A673 (cell line): ENCODE measurements around the gene CEP112. TPM values are rescaled to one million over a fixed set of nuclear protein-coding genes. Genes with fewer than 3 reads are reported as not detected.

ENCODE experiments used
- BruUV-seq: library from RNA; stranded (reverse); fragments of 400-500 nt; replicated peaks from 2 replicates; lab custom pipeline; 2021; lab: Mats Ljungman, UMichigan
- CTCF ChIA-PET: fragments of 300-600 bp; sonication (Branson Sonifier 250); formaldehyde crosslinking; loops from one replicate; lab custom pipeline; 2022; ENCODE audit warnings: antibody characterized with exemption; lab: Charles Lee
- POLR2A ChIA-PET: fragments of 300-600 bp; sonication (Branson Sonifier 250); formaldehyde crosslinking; loops from one replicate; lab custom pipeline; 2022; ENCODE audit warnings: antibody characterized with exemption; ENCODE audit not compliant: low non-redundant PET; lab: Charles Lee
- DNase-seq: peaks from one replicate; pipeline ENCODE4 v3.0.0-alpha.2; 2015; ENCODE audit warnings: low spot score
- H3K27ac ChIP-seq: fragments of 200-600 bp; sonication (generic); 2 replicates; pipeline ENCODE4 v1.5.1; 2016; ENCODE audit warnings: mixed run types, low read depth, mild to moderate bottlenecking, mixed read lengths, antibody characterized with exemption, low read length; ENCODE audit not compliant: poor library complexity, severe bottlenecking
- H3K27me3 ChIP-seq: fragments of 200-600 bp; sonication (generic); replicated peaks from 2 replicates; pipeline ENCODE4 v1.6.1; 2017; ENCODE audit warnings: mixed run types, low read depth, mild to moderate bottlenecking, mixed read lengths, antibody characterized with exemption, low read length; ENCODE audit not compliant: insufficient read depth, poor library complexity
- H3K36me3 ChIP-seq: fragments of 200-600 bp; sonication (generic); 2 replicates; pipeline ENCODE4 v1.6.1; 2016; ENCODE audit warnings: mixed run types, mild to moderate bottlenecking, mixed read lengths, antibody characterized with exemption, low read length; ENCODE audit not compliant: insufficient read depth, poor library complexity, severe bottlenecking
- H3K4me1 ChIP-seq: fragments of 200-600 bp; sonication (generic); 2 replicates; pipeline ENCODE4 v1.6.1; 2017; ENCODE audit warnings: mixed run types, mild to moderate bottlenecking, mixed read lengths, antibody characterized with exemption, low read length; ENCODE audit not compliant: insufficient read depth, poor library complexity, severe bottlenecking
- H3K4me3 ChIP-seq: fragments of 200-600 bp; sonication (generic); 2 replicates; pipeline ENCODE4 v1.5.1; 2016; ENCODE audit warnings: low read depth, mixed run types, mild to moderate bottlenecking, mixed read lengths, low read length; ENCODE audit not compliant: poor library complexity, severe bottlenecking
- H3K9me3 ChIP-seq: fragments of 200-600 bp; sonication (generic); 2 replicates; pipeline ENCODE4 v1.6.1; 2016; ENCODE audit warnings: mixed run types, low read depth, mild to moderate bottlenecking, mixed read lengths, antibody characterized with exemption, low read length; ENCODE audit not compliant: poor library complexity, severe bottlenecking
- EZH2 ChIP-seq: fragments of 200-600 bp; sonication (generic); IDR thresholded peaks from 2 replicates; pipeline ENCODE4 v1.6.1; 2017; ENCODE audit warnings: borderline replicate concordance, low read depth, mild to moderate bottlenecking, mixed read lengths, antibody characterized with exemption, low read length; ENCODE audit not compliant: poor library complexity, severe bottlenecking
- intact Hi-C: fragments of 100-400 bp; cut with micrococcal nuclease; formaldehyde crosslinking; loops from one replicate; pipeline ENCODE4 v1.10.0; 2022; ENCODE audit not compliant: unreplicated experiment
- total RNA-seq: library from RNA; stranded (reverse); gene quantifications from 2 replicates; pipeline ENCODE4 v1.2.3, GENCODE V29; 2021
- TF ChIP-seq, protein P1 (sequence below): fragments of 300-800, 200-600 bp; sonication (generic); conservative IDR thresholded peaks from 2 replicates; pipeline ENCODE4 v1.5.1; 2017; ENCODE audit warnings: low read depth, mild to moderate bottlenecking, antibody characterized with exemption, low read length, moderate library complexity, mixed read lengths

The CEP112 gene
- total RNA-seq, 1 experiment from 2014 or later, result 27.2 TPM

DNA sequence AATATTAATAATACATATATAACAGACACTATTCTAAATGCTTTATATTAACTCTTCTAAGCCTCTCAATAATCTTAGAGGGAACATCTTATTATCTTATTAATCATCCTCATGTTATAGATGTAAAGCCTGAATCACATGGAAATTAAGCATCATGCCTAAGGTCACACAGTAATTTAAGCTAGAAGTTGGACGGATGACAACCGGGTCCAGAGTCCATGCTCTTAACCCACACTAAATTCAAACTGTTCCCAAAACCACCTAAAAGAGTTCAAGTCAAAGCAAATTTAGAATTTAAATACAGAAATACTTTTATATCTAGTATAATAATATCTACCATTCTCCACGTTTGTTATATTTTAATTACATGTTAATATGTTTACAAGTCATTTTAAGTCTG lies 193.3 kb downstream of the CEP112 start:
- TF ChIP-seq EZH2, result no peak
- TF ChIP-seq, protein P1, sequence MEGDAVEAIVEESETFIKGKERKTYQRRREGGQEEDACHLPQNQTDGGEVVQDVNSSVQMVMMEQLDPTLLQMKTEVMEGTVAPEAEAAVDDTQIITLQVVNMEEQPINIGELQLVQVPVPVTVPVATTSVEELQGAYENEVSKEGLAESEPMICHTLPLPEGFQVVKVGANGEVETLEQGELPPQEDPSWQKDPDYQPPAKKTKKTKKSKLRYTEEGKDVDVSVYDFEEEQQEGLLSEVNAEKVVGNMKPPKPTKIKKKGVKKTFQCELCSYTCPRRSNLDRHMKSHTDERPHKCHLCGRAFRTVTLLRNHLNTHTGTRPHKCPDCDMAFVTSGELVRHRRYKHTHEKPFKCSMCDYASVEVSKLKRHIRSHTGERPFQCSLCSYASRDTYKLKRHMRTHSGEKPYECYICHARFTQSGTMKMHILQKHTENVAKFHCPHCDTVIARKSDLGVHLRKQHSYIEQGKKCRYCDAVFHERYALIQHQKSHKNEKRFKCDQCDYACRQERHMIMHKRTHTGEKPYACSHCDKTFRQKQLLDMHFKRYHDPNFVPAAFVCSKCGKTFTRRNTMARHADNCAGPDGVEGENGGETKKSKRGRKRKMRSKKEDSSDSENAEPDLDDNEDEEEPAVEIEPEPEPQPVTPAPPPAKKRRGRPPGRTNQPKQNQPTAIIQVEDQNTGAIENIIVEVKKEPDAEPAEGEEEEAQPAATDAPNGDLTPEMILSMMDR, result no peak
- CTCF ChIA-PET, result no interaction called here
- no peak overlapping the region for H3K27ac ChIP-seq

DNA sequence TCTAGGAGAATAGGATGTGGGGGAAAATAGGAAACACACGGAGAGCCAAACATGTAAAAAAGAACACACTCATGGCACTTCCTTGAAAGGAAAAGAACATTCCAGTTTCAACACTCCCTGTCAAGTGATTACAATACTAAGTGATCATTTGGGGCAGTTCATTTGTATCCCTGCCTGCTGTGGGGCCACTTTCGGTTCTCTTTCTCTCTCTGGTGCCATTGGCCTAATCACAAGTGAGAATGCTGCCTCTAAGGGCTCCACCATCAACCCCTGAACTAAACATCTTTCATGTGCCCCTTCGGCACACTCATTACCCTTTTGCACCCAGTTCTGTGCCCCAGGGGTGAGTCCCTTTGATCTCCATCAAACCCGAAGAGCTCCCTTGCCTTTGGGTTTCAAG lies 197.3 kb downstream of the CEP112 start:
- Histone ChIP-seq H3K27me3 (no peaks in the 10 kb centered on the region), H3K36me3 (no peaks in the 10 kb centered on the region), H3K4me1 (no peaks in the 10 kb centered on the region), H3K9me3 (no peaks in the 10 kb centered on the region), H3K4me3 (no peak overlapping the region), H3K27ac (no peak overlapping the region)
- ChIA-PET CTCF (no interaction called here), POLR2A (no interaction called here)
- BruUV-seq, result no TSS peak
- intact Hi-C loops, result no loop called here
- DNase-seq, result no peak
- no peak for TF ChIP-seq EZH2
- TF ChIP-seq, protein P1, result no peak

More for the DNA sequence above, 193.3 kb downstream of the CEP112 start:
- H3K9me3 ChIP-seq, result no peaks in the 10 kb centered on the region
- no peaks in the 10 kb centered on the region for H3K4me1 ChIP-seq
- POLR2A ChIA-PET, result no interaction called here
- intact Hi-C loops, result no loop called here
- no peaks in the 10 kb centered on the region for H3K27me3 ChIP-seq
- BruUV-seq, result no TSS peak
- no peak for DNase-seq
- no peaks in the 10 kb centered on the region for H3K36me3 ChIP-seq
- no peak overlapping the region for H3K4me3 ChIP-seq

DNA sequence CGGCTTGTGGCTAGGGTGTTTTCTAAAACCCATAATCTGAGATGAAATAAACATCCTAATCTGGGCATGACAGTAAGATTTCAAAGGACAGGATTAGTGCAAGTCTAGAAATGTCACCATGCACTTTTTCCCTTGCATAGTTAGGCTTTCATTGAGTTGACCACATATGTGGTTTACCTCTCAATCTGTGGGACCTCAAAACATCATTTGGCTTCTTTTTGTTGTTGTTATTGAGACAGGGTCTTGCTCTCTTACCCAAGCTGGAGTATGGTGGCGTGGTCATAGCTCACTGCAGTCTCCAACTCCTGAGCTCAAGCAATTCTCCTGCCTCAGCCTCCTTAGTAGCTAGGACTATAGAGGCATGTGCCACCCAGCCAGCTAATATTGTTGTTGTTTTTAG lies 197.8 kb downstream of the CEP112 start:
- H3K36me3 ChIP-seq, result no peaks in the 10 kb centered on the region
- DNase-seq, result no peak
- no peak overlapping the region for H3K27ac ChIP-seq
- POLR2A ChIA-PET, result no interaction called here
- H3K4me3 ChIP-seq, result no peak overlapping the region
- no peaks in the 10 kb centered on the region for H3K27me3 ChIP-seq
- TF ChIP-seq EZH2, result no peak
- TF ChIP-seq, protein P1, result no peak
- CTCF ChIA-PET, result no interaction called here
- BruUV-seq, result no TSS peak
- no peaks in the 10 kb centered on the region for H3K9me3 ChIP-seq
- H3K4me1 ChIP-seq, result no peaks in the 10 kb centered on the region
- intact Hi-C loops, result no loop called here
